GM12878 (cell line): ENCODE data around the gene AIG1. TPM values are rescaled to one million over a fixed set of nuclear protein-coding genes. Genes with fewer than 3 reads are reported as not detected.

Experiments used
- ATAC-seq: fragments of 200-7000 bp; cut with Tn5 transposase; 3 replicates; pipeline ENCODE4 v1.9.1; 2020; ENCODE audit warnings: mild to moderate bottlenecking, moderate library complexity
- BruUV-seq: library from RNA; stranded (reverse); fragments of 400-500 nt; replicated peaks from 2 replicates; lab custom pipeline; 2021; lab: Mats Ljungman, UMichigan
- CTCF ChIA-PET: fragments of 300-600 bp; sonication (Branson Sonifier 250); formaldehyde crosslinking; extraction: SDS; loops from one replicate; lab custom pipeline; 2021; ENCODE audit warnings: inconsistent platforms; lab: Yijun Ruan, JAX
- POLR2A ChIA-PET: fragments of 350-600 bp; formaldehyde crosslinking; extraction: SDS; loops from one replicate; lab custom pipeline; 2021; ENCODE audit warnings: inconsistent platforms; lab: Charles Lee
- RAD21 ChIA-PET: fragments of 300-600 bp; sonication (Branson Sonifier 250); formaldehyde crosslinking; loops from one replicate; lab custom pipeline; 2023; ENCODE audit warnings: antibody characterized with exemption; ENCODE audit not compliant: unreplicated experiment; lab: Charles Lee
- SMC1A ChIA-PET: fragments of 300-600 bp; sonication (Branson Sonifier 250); formaldehyde crosslinking; loops from one replicate; lab custom pipeline; 2023; ENCODE audit not compliant: unreplicated experiment, uncharacterized antibody; lab: Charles Lee
- DNase-seq: peaks from one replicate; pipeline ENCODE4 v3.0.0-alpha.2; 2011; ENCODE audit warnings: low read depth, low spot score
- FAIRE-seq: peaks from 3 replicates; lab custom pipeline; 2011; peaks lifted over from hg19 to GRCh38; lab: Jason Lieb, UNC
- H2AFZ ChIP-seq: 2 replicates; pipeline ENCODE4 v1.6.0; 2011; ENCODE audit warnings: low read depth, low read length, control low read depth; ENCODE audit not compliant: control insufficient read depth
- H3K27ac ChIP-seq: 2 replicates; pipeline ENCODE4 v1.5.1; 2011; ENCODE audit warnings: control low read depth; ENCODE audit not compliant: control insufficient read depth, insufficient read depth
- H3K27me3 ChIP-seq, 2 experiments: replicated peaks in 1 of 2; 2 replicates each; pipeline versions ENCODE4 v1.6.0 to v1.6.1; 2011; ENCODE audit warnings: low read length in 1 of 2; ENCODE audit not compliant: control insufficient read depth in 2 of 2, insufficient read depth in 2 of 2
- H3K36me3 ChIP-seq, 2 experiments: 2 replicates each; pipeline ENCODE4 v1.5.1; 2011; ENCODE audit warnings: low read length in 1 of 2; ENCODE audit not compliant: control insufficient read depth in 2 of 2, insufficient read depth in 2 of 2
- H3K4me1 ChIP-seq: 2 replicates; pipeline ENCODE4 v1.6.1; 2011; ENCODE audit warnings: mild to moderate bottlenecking, low read length, moderate library complexity, mixed read lengths; ENCODE audit not compliant: control insufficient read depth, insufficient read depth
- H3K4me2 ChIP-seq: 2 replicates; pipeline ENCODE4 v1.6.0; 2011; ENCODE audit warnings: control low read depth; ENCODE audit not compliant: control insufficient read depth, insufficient read depth
- H3K4me3 ChIP-seq: fragments of 200-600 bp; sonication (generic); 2 replicates; pipeline ENCODE4 v1.5.1; 2016
- H3K79me2 ChIP-seq: 2 replicates; pipeline ENCODE4 v1.6.0; 2011; ENCODE audit warnings: low read length; ENCODE audit not compliant: control insufficient read depth, insufficient read depth
- H3K9ac ChIP-seq: 2 replicates; pipeline ENCODE4 v1.8.0; 2011; ENCODE audit warnings: low read length, control low read depth, mixed read lengths; ENCODE audit not compliant: control insufficient read depth, insufficient read depth
- H3K9me3 ChIP-seq: replicated peaks from 3 replicates; pipeline ENCODE4 v1.5.1; 2011; ENCODE audit warnings: mild to moderate bottlenecking, low read length; ENCODE audit not compliant: control insufficient read depth, insufficient read depth
- H4K20me1 ChIP-seq: 2 replicates; pipeline ENCODE4 v1.6.0; 2011; ENCODE audit not compliant: control insufficient read depth, insufficient read depth
- CHD1 ChIP-seq: IDR thresholded peaks from 2 replicates; pipeline ENCODE4 v1.6.1; 2012; ENCODE audit warnings: low read depth, low read length, improper control_type of control experiment
- CHD4 ChIP-seq: fragments of 200-600 bp; sonication (generic); IDR thresholded peaks from 2 replicates; pipeline ENCODE4 v1.6.1; 2016; ENCODE audit warnings: mild to moderate bottlenecking
- FOXM1 ChIP-seq: IDR thresholded peaks from 2 replicates; pipeline ENCODE4 v1.6.1; 2012; ENCODE audit warnings: low read depth, mild to moderate bottlenecking, inconsistent platforms, low read length, moderate library complexity
- IRF5 ChIP-seq: fragments of 450-650 bp; IDR thresholded peaks from 2 replicates; pipeline ENCODE4 v1.6.1; 2017; ENCODE audit warnings: borderline replicate concordance
- MXI1 ChIP-seq: fragments of 150-350 bp; IDR thresholded peaks from 2 replicates; pipeline ENCODE4 v1.6.1; 2011; ENCODE audit warnings: low read depth, mild to moderate bottlenecking, inconsistent platforms, low read length, improper control_type of control experiment
- MYC ChIP-seq: IDR thresholded peaks from 2 replicates; pipeline ENCODE4 v1.6.1; 2011; ENCODE audit warnings: mild to moderate bottlenecking, low read length, moderate library complexity, inconsistent platforms; ENCODE audit not compliant: insufficient read depth, insufficient replicate concordance, insufficient read length, severe bottlenecking
- NRF1 ChIP-seq: conservative IDR thresholded peaks from 2 replicates; pipeline ENCODE4 v1.6.1; 2011; ENCODE audit warnings: mild to moderate bottlenecking, low read depth, low read length, improper control_type of control experiment
- POLR2A ChIP-seq: IDR thresholded peaks from 2 replicates; pipeline ENCODE4 v1.6.1; 2011; ENCODE audit warnings: low read depth, mild to moderate bottlenecking, low read length
- RAD21 ChIP-seq: IDR thresholded peaks from 2 replicates; pipeline ENCODE4 v1.6.1; 2011; ENCODE audit warnings: mild to moderate bottlenecking, low read depth, low read length, moderate library complexity; ENCODE audit not compliant: insufficient read depth
- WGBS: methylation state at CpG from one replicate; pipeline ENCODE4 v1.1.6; 2016; ENCODE audit warnings: low lambda C conversion rate; ENCODE audit not compliant: insufficient replicate concordance, insufficient coverage; ENCODE audit errors: missing lambda C conversion rate; 5-methylcytosine and 5-hydroxymethylcytosine counted together
- in situ Hi-C: fragments of 300-500 bp; cut with MboI; formaldehyde crosslinking; loops from 9 replicates; pipeline ENCODE4 v1.14.3; 2018; ENCODE audit warnings: mixed read lengths
- intact Hi-C: fragments of 100-400 bp; cut with micrococcal nuclease; formaldehyde crosslinking; loops from one replicate; pipeline ENCODE4 v1.14.2; 2022; ENCODE audit not compliant: unreplicated experiment
- polyA plus RNA-seq, 11 experiments: library from polyadenylated mRNA; depleted of rRNA in 4 of 11; unstranded in 6 of 11; stranded (reverse) in 5 of 11; fragments of >200 nt; fragmentation: Nextera tagmentation in 4 of 11; fragmentation: Illumina TruSeq in 1 of 11; extraction: Ambion mirVana in 4 of 11; extraction: Trizol in 1 of 11; gene quantifications; 1 replicate in 1 of 11; 2 replicates in 10 of 11; pipeline versions ENCODE4 v1.2.1 to v1.2.3, GENCODE V29; 2011 to 2016; ENCODE audit warnings: inconsistent platforms in 2 of 11, missing spikeins in 2 of 11, low read depth in 1 of 11
- total RNA-seq, 4 experiments: library from RNA; depleted of rRNA in 3 of 4; stranded (reverse); fragments of >200 nt in 3 of 4; fragmentation: Illumina TruSeq in 1 of 4; extraction: Trizol in 1 of 4; gene quantifications; 2 replicates each; pipeline versions ENCODE4 v1.2.1 to v1.2.3, GENCODE V29; 2013 to 2021

AIG1 gene
- total and polyA plus RNA-seq, 10 of the 15 experiments (the other 5 are each of a cell fraction or from before 2014, with no cell fraction given): 27.0 to 74.5 (median 36.4) TPM

- no peak overlapping the region for H2AFZ ChIP-seq
- no TSS peak for BruUV-seq
- no peaks in the 10 kb centered on the region for H4K20me1 ChIP-seq
- ATAC-seq (no peak), FAIRE-seq (no peak), DNase-seq (no peak)
- no peak overlapping the region for H3K4me3 ChIP-seq
- intact Hi-C loops: no loop called here
- in situ Hi-C loops: no loop called here
- H3K9ac ChIP-seq: no peak overlapping the region
- no peaks in the 10 kb centered on the region for H3K36me3 ChIP-seq
- H3K4me1 ChIP-seq: no peaks in the 10 kb centered on the region
- TF ChIP-seq MYC: no peak
- TF ChIP-seq CHD4: no peak
- no peak for TF ChIP-seq FOXM1
- TF ChIP-seq MXI1: no peak
- TF ChIP-seq CHD1: no peak
- TF ChIP-seq POLR2A: no peak
- no peak for TF ChIP-seq RAD21
- ChIA-PET CTCF (interaction anchor here (1.0 kb wide), 1 partner anchor 244 kb away, joined by 3 read pairs; no protein-coding TSS in a partner anchor), POLR2A (no interaction called here), RAD21 (no interaction called here), SMC1A (interaction anchor here (0.7 kb wide), 1 partner anchor 8 kb away, joined by 3 read pairs; no protein-coding TSS in a partner anchor)
- H3K79me2 ChIP-seq: no peaks in the 10 kb centered on the region
- H3K27ac ChIP-seq: no peak overlapping the region
- no peaks in the 10 kb centered on the region for H3K27me3 ChIP-seq
- H3K9me3 ChIP-seq: no peaks in the 10 kb centered on the region
- no peak overlapping the region for H3K4me2 ChIP-seq
These were observed 123.0 kb downstream of the AIG1 start for GRCh38 chr6:143183666-143184065.

- H3K9ac ChIP-seq: no peak overlapping the region
- ATAC-seq: no peak
- H3K27me3 ChIP-seq: no peaks in the 10 kb centered on the region
- no peak overlapping the region for H3K4me3 ChIP-seq
- H3K4me2 ChIP-seq: no peak overlapping the region
- no peak overlapping the region for H3K27ac ChIP-seq
- no TSS peak for BruUV-seq
- H3K79me2 ChIP-seq: no peaks in the 10 kb centered on the region
- ChIA-PET SMC1A (interaction anchor here (0.9 kb wide), 1 partner anchor 13 kb away, joined by 4 read pairs; no protein-coding TSS in a partner anchor), RAD21 (no interaction called here)
- no peaks in the 10 kb centered on the region for H4K20me1 ChIP-seq
- in situ Hi-C loops (no loop called here), intact Hi-C loops (no loop called here)
- TF ChIP-seq MXI1 (no peak), NRF1 (no peak), IRF5 (no peak)
- TF ChIP-seq, all 136 proteins: peak for 0
- ChIA-PET POLR2A (no interaction called here), CTCF (no interaction called here)
- Histone ChIP-seq H3K9me3 (no peaks in the 10 kb centered on the region), H3K36me3 (no peaks in the 10 kb centered on the region), H2AFZ (no peak overlapping the region), H3K4me1 (no peaks in the 10 kb centered on the region)
- FAIRE-seq (no peak), DNase-seq (no peak)
- WGBS: 64% methylated on average over 2 of the region's 2 CpGs
These were observed 124.6 kb downstream of the AIG1 start for GRCh38 chr6:143185288-143185687.
